A549 (cell line): ENCODE measurements around the gene ESPN.

Experiments used
- CHD4 ChIP-seq: fragments of 200-600 bp; sonication (generic); IDR thresholded peaks from 2 replicates; pipeline ENCODE4 v1.6.1; 2016; ENCODE audit warnings: antibody characterized with exemption, mild to moderate bottlenecking, borderline replicate concordance
- JUN ChIP-seq, 2 experiments: fragments of >200 bp; sonication (Bioruptor Twin); formaldehyde crosslinking; IDR thresholded peaks; 2 replicates in 1 of 2; 3 replicates in 1 of 2; pipeline ENCODE4 v1.6.1; 2016 to 2017
- MAX ChIP-seq: IDR thresholded peaks from 2 replicates; pipeline ENCODE4 v1.6.1; 2012
- MAZ ChIP-seq: fragments of 150-350 bp; IDR thresholded peaks from 2 replicates; pipeline ENCODE4 v1.6.1; 2014; ENCODE audit warnings: antibody characterized with exemption, low read depth, low read length, borderline replicate concordance
- POLR2A ChIP-seq: IDR thresholded peaks from 2 replicates; pipeline ENCODE4 v1.6.1; 2012; ENCODE audit warnings: mild to moderate bottlenecking, low read length
- RAD21 ChIP-seq, 2 experiments: fragments of >200 bp in 1 of 2; sonication (Bioruptor Twin) in 1 of 2; formaldehyde crosslinking in 1 of 2; IDR thresholded peaks in 1 of 2; conservative IDR thresholded peaks in 1 of 2; 2 replicates in 1 of 2; 3 replicates in 1 of 2; pipeline ENCODE4 v1.6.1; 2012 to 2018; ENCODE audit warnings: inconsistent platforms in 1 of 2
- RCOR1 ChIP-seq: fragments of 150-350 bp; IDR thresholded peaks from 2 replicates; pipeline ENCODE4 v1.6.1; 2014; ENCODE audit warnings: antibody characterized with exemption, low read length, low read depth
- REST ChIP-seq: fragments of 200-600 bp; sonication (generic); IDR thresholded peaks from 2 replicates; pipeline ENCODE4 v1.6.1; 2016; ENCODE audit warnings: antibody characterized with exemption, mild to moderate bottlenecking, moderate library complexity
- TFCP2L1 ChIP-seq: fragments of 250-450 bp; sonication (Bioruptor Pico); IDR thresholded peaks from 2 replicates; pipeline ENCODE4 v1.5.0; 2021; ENCODE audit warnings: mild to moderate bottlenecking
- TF ChIP-seq, protein P1 (sequence below): fragments of >200 bp; sonication (Bioruptor Twin); formaldehyde crosslinking; IDR thresholded peaks from 3 replicates; pipeline ENCODE4 v1.5.1; 2016
- TF ChIP-seq, protein P2 (sequence below): fragments of 250-450 bp; sonication (Bioruptor Pico); IDR thresholded peaks from 2 replicates; pipeline ENCODE4 v1.5.0; 2020; ENCODE audit warnings: low read depth, mild to moderate bottlenecking, moderate library complexity

DNA sequence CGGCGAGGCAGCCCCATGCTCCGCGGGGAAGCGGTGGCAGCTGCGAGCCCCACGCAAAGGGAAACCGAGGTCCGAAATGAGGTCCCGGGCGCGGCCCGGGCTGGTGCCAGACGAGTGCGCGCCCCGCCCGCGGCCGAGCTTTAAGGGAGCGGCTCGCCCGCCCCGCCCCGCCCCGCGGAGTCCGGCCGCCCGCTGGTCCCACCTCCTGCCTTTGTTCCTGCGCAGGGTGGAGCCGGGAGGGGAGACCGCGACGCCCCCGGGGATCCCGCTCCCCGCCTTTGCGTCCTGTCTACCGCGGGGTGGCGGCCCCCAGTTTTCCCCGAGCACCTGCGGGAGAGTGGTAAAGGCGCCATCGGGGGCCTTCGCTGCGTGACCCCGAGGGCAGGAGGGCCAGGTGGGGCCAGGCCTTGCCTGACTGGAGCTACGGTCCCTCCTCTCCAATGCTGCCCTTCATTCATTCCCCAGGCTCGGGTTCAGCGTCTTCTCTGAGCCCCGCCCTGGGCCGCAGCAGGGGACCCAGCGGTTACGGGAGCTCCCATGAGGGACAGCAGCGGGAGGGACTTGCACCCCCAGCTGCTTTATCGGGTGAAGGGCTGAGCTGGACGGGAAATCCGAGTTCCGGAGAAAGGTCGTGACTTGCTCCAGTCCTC is 4.6 kb upstream of the ESPN start, which contains the start of gene HES2:
- TF ChIP-seq, protein P1, sequence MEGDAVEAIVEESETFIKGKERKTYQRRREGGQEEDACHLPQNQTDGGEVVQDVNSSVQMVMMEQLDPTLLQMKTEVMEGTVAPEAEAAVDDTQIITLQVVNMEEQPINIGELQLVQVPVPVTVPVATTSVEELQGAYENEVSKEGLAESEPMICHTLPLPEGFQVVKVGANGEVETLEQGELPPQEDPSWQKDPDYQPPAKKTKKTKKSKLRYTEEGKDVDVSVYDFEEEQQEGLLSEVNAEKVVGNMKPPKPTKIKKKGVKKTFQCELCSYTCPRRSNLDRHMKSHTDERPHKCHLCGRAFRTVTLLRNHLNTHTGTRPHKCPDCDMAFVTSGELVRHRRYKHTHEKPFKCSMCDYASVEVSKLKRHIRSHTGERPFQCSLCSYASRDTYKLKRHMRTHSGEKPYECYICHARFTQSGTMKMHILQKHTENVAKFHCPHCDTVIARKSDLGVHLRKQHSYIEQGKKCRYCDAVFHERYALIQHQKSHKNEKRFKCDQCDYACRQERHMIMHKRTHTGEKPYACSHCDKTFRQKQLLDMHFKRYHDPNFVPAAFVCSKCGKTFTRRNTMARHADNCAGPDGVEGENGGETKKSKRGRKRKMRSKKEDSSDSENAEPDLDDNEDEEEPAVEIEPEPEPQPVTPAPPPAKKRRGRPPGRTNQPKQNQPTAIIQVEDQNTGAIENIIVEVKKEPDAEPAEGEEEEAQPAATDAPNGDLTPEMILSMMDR: no peak
- TF ChIP-seq CHD4 (no peak), POLR2A (peak; percentile 47), RAD21 (conservative IDR thresholded peaks at IDR 0.05 in 1 of 2, IDR thresholded peaks at IDR 0.05 in 1 of 2) (no peak), JUN (IDR thresholded peaks at IDR 0.05) (no peak), TFCP2L1 (CRISPR knock-in tag) (no peak), MAX (no peak), RCOR1 (no peak), REST (no peak), MAZ (no peak)
- TF ChIP-seq, protein P2, sequence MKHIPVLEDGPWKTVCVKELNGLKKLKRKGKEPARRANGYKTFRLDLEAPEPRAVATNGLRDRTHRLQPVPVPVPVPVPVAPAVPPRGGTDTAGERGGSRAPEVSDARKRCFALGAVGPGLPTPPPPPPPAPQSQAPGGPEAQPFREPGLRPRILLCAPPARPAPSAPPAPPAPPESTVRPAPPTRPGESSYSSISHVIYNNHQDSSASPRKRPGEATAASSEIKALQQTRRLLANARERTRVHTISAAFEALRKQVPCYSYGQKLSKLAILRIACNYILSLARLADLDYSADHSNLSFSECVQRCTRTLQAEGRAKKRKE (CRISPR knock-in tag): no peak
